CMK (cell line): ENCODE measurements around the gene LPP.
"Not testable (repeated sequence)": the region's sequence is repeated elsewhere in the genome, so short reads cannot be mapped to it uniquely, and the experiment has no call there.

Source experiments
- DNase-seq: peaks from one replicate; pipeline ENCODE4 v3.0.0-alpha.2; 2010; ENCODE audit warnings: low read depth

LPP gene

GRCh38 chr3:188636292-188636691 is 482.3 kb downstream of the LPP start:
- DNase-seq, result not testable (repeated sequence)

GRCh38 chr3:188641076-188641475 is 487.1 kb downstream of the LPP start:
- no peak for DNase-seq

- no peak for DNase-seq
Observed at GRCh38 chr3:188643736-188644135, 489.8 kb downstream of the LPP start.

GRCh38 chr3:188646592-188646991 is 492.6 kb downstream of the LPP start:
- DNase-seq, result no peak

GRCh38 chr3:188647237-188647636 is 493.3 kb downstream of the LPP start:
- DNase-seq, result no peak

- DNase-seq, result no peak
Observed at GRCh38 chr3:188649521-188649920, 495.6 kb downstream of the LPP start.

- DNase-seq, result no peak
Observed at GRCh38 chr3:188656196-188656982, 502.4 kb downstream of the LPP start.

GRCh38 chr3:188658606-188659005 is 504.6 kb downstream of the LPP start:
- DNase-seq, result no peak

- DNase-seq, result no peak
Observed at GRCh38 chr3:188659449-188660090, 505.6 kb downstream of the LPP start.

GRCh38 chr3:188660415-188660814 is 506.5 kb downstream of the LPP start:
- no peak for DNase-seq

GRCh38 chr3:188661806-188662205 is 507.8 kb downstream of the LPP start:
- DNase-seq, result no peak

- no peak for DNase-seq
Observed at GRCh38 chr3:188662214-188662613, 508.3 kb downstream of the LPP start.

GRCh38 chr3:188662795-188663194 is 508.8 kb downstream of the LPP start:
- DNase-seq, result no peak

GRCh38 chr3:188663839-188664238 is 509.9 kb downstream of the LPP start:
- DNase-seq, result no peak

GRCh38 chr3:188664795-188665194 is 510.8 kb downstream of the LPP start:
- no peak for DNase-seq

- DNase-seq, result no peak
Observed at GRCh38 chr3:188667926-188668325, 514.0 kb downstream of the LPP start.

- DNase-seq, result no peak
Observed at GRCh38 chr3:188670446-188670845, 516.5 kb downstream of the LPP start.

GRCh38 chr3:188671971-188672370 is 518.0 kb downstream of the LPP start:
- no peak for DNase-seq

GRCh38 chr3:188672840-188673239 is 518.9 kb downstream of the LPP start:
- DNase-seq, result no peak

GRCh38 chr3:188673646-188674186 is 519.8 kb downstream of the LPP start:
- no peak for DNase-seq

- DNase-seq, result no peak
Observed at GRCh38 chr3:188674595-188674994, 520.6 kb downstream of the LPP start.

- DNase-seq, result no peak
Observed at GRCh38 chr3:188677344-188677743, 523.4 kb downstream of the LPP start.

- no peak for DNase-seq
Observed at GRCh38 chr3:188680189-188680588, 526.2 kb downstream of the LPP start.
